Measurements from ENCODE around the gene PSAT1. TPM values are rescaled to one million over a fixed set of nuclear protein-coding genes. Genes with fewer than 3 reads are reported as not detected.

The PSAT1 gene
- total RNA-seq, 1 experiment from 2014 or later, result 112 TPM

DNA sequence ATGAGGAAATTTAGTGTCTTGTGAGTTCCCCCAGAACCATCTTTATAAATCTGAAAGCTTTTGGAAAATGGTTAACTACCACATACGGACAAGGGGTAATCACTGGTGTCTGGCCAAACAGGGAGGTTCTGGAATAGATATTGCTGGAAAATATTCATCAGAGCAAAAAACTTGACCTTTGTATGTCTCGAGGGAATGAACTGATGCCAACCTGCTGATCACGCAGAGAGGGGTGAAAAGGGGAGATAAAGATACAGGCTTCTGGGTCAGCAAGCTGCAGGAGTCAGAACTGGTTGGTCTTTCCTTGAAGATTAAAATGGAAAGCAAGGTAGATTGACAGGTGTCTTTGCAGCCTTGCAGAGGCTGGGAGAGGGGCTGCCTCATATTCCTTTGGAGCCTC, 35.5 kb downstream of the PSAT1 start:
- peaks cover 9% of the 10 kb centered on the region for H3K9me3 Mint-ChIP-seq (ENCODE audit: unreplicated experiment)
- TF ChIP-seq, protein P1, sequence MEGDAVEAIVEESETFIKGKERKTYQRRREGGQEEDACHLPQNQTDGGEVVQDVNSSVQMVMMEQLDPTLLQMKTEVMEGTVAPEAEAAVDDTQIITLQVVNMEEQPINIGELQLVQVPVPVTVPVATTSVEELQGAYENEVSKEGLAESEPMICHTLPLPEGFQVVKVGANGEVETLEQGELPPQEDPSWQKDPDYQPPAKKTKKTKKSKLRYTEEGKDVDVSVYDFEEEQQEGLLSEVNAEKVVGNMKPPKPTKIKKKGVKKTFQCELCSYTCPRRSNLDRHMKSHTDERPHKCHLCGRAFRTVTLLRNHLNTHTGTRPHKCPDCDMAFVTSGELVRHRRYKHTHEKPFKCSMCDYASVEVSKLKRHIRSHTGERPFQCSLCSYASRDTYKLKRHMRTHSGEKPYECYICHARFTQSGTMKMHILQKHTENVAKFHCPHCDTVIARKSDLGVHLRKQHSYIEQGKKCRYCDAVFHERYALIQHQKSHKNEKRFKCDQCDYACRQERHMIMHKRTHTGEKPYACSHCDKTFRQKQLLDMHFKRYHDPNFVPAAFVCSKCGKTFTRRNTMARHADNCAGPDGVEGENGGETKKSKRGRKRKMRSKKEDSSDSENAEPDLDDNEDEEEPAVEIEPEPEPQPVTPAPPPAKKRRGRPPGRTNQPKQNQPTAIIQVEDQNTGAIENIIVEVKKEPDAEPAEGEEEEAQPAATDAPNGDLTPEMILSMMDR (IDR thresholded peaks at IDR 0.05; ENCODE audit: insufficient read depth in 1 of 2, low read depth in 1 of 2, low read length in 1 of 2, severe bottlenecking in 1 of 2, unreplicated experiment in 1 of 2), result no peak
- POLR2A ChIA-PET, result no interaction called here
- H3K4me3 Mint-ChIP-seq (ENCODE audit: unreplicated experiment), result no peak overlapping the region
- BruUV-seq (replicated peaks), result no TSS peak
- no peaks in the 10 kb centered on the region for H3K4me1 ChIP-seq
- H3K27ac Mint-ChIP-seq (ENCODE audit: unreplicated experiment), result no peak overlapping the region
- intact Hi-C loops (cut with micrococcal nuclease; ENCODE audit: unreplicated experiment), result no loop called here
- H3K4me1 Mint-ChIP-seq (ENCODE audit: low read depth, unreplicated experiment), result no peaks in the 10 kb centered on the region
- no peaks in the 10 kb centered on the region for H3K36me3 ChIP-seq (ENCODE audit: control insufficient read depth, insufficient read depth, low read length)
- H3K36me3 Mint-ChIP-seq (ENCODE audit: insufficient read depth, unreplicated experiment), result peaks cover 36% of the 10 kb centered on the region
- no peak for DNase-seq
- no peaks in the 10 kb centered on the region for H3K9me3 ChIP-seq
- CTCF ChIA-PET, result no interaction called here
- no peaks in the 10 kb centered on the region for H3K27me3 Mint-ChIP-seq (ENCODE audit: insufficient read depth, unreplicated experiment)
- no peaks in the 10 kb centered on the region for H3K27me3 ChIP-seq (replicated peaks; ENCODE audit: control insufficient read depth, insufficient read depth, low read length)
- H3K4me3 ChIP-seq (ENCODE audit: low read depth, low read length), result no peak overlapping the region

DNA sequence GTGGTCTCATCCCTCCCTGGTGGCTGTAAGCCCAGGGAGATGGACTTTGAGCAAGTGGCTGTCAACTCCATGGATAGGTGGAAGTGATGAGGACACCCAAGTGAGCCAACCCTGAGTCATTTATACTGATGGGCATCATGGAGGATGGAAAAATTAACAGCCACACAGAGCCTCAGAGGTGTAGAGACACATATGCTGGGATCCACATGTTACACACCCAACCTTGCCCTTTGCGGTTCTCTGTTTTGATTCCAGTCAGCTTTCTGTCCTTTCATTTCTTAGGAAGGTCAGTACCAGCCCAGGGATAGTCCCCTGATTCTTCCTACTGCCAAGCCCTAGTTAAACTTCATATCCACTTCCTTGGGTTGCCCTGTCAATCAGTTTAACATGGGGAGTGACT, 51.9 kb downstream of the PSAT1 start:
- no peak overlapping the region for H3K4me3 ChIP-seq (ENCODE audit: low read depth, low read length)
- no peaks in the 10 kb centered on the region for H3K36me3 ChIP-seq (ENCODE audit: control insufficient read depth, insufficient read depth, low read length)
- Mint-ChIP-seq H3K27ac (ENCODE audit: unreplicated experiment) (no peak overlapping the region), H3K36me3 (ENCODE audit: insufficient read depth, unreplicated experiment) (peaks cover 6% of the 10 kb centered on the region), H3K27me3 (ENCODE audit: insufficient read depth, unreplicated experiment) (no peaks in the 10 kb centered on the region), H3K4me3 (ENCODE audit: unreplicated experiment) (no peak overlapping the region), H3K4me1 (ENCODE audit: low read depth, unreplicated experiment) (peaks cover 6% of the 10 kb centered on the region), H3K9me3 (ENCODE audit: unreplicated experiment) (no peaks in the 10 kb centered on the region)
- ChIA-PET CTCF (no interaction called here), POLR2A (no interaction called here)
- no peaks in the 10 kb centered on the region for H3K27me3 ChIP-seq (replicated peaks; ENCODE audit: control insufficient read depth, insufficient read depth, low read length)
- no peaks in the 10 kb centered on the region for H3K9me3 ChIP-seq
- intact Hi-C loops (cut with micrococcal nuclease; ENCODE audit: unreplicated experiment), result no loop called here
- TF ChIP-seq, protein P1 (IDR thresholded peaks at IDR 0.05; ENCODE audit: insufficient read depth in 1 of 2, low read depth in 1 of 2, low read length in 1 of 2, severe bottlenecking in 1 of 2, unreplicated experiment in 1 of 2), result no peak
- DNase-seq, result no peak
- no TSS peak for BruUV-seq (replicated peaks)
- no peaks in the 10 kb centered on the region for H3K4me1 ChIP-seq

DNA sequence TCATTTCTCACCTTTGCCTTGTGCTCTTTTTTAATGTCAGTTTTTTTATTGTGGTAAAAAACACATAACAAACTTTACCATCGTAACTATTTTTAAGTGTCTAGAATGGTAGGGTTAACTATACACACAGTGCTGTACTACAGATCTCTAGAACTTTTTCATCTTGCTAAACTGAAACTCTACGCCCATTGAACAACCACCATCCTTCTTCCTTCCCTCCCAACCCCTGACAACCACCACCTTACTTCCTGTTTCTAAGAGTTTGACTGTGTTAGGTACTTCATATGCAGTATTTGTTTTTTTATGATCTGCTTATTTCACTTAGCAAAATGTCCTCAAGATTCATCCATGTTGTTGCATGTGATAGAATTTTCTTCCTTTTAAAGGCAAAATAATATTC, 54.9 kb downstream of the PSAT1 start:
- CTCF ChIA-PET, result no interaction called here
- Mint-ChIP-seq H3K4me1 (ENCODE audit: low read depth, unreplicated experiment) (no peaks in the 10 kb centered on the region), H3K9me3 (ENCODE audit: unreplicated experiment) (no peaks in the 10 kb centered on the region), H3K27ac (ENCODE audit: unreplicated experiment) (no peak overlapping the region), H3K27me3 (ENCODE audit: insufficient read depth, unreplicated experiment) (no peaks in the 10 kb centered on the region), H3K4me3 (ENCODE audit: unreplicated experiment) (no peak overlapping the region), H3K36me3 (ENCODE audit: insufficient read depth, unreplicated experiment) (no peaks in the 10 kb centered on the region)
- no peaks in the 10 kb centered on the region for H3K36me3 ChIP-seq (ENCODE audit: control insufficient read depth, insufficient read depth, low read length)
- no peaks in the 10 kb centered on the region for H3K27me3 ChIP-seq (replicated peaks; ENCODE audit: control insufficient read depth, insufficient read depth, low read length)
- intact Hi-C loops (cut with micrococcal nuclease; ENCODE audit: unreplicated experiment), result no loop called here
- POLR2A ChIA-PET, result no interaction called here
- H3K9me3 ChIP-seq, result no peaks in the 10 kb centered on the region
- DNase-seq, result no peak
- TF ChIP-seq, protein P1 (IDR thresholded peaks at IDR 0.05; ENCODE audit: insufficient read depth in 1 of 2, low read depth in 1 of 2, low read length in 1 of 2, severe bottlenecking in 1 of 2, unreplicated experiment in 1 of 2), result no peak
- no peak overlapping the region for H3K4me3 ChIP-seq (ENCODE audit: low read depth, low read length)
- no peaks in the 10 kb centered on the region for H3K4me1 ChIP-seq
- BruUV-seq (replicated peaks), result no TSS peak

Data from Caco-2 (cell line).